Nucleus accumbens (tissue), 56 donors: Measurements from ENCODE around the gene NSUN7.
"Not testable (repeated sequence)": the region's sequence is repeated elsewhere in the genome, so short reads cannot be mapped to it uniquely, and the experiment has no call there.

ENCODE experiments used
- DNase-seq, 56 donors: peaks; one replicate each; lab custom pipeline; 2025; lab: John Stamatoyannopoulos, UW

The NSUN7 gene

GRCh38 chr4:40749717-40750460 lies at the start of gene NSUN7:
Gene NSUN7, plus strand, starts transcription at chr4:40749955. Its CDS starts 739 bp downstream, at chr4:40750694.
- peak in 19 of 56 donors; percentile 0 to 57 (median 14) for DNase-seq

GRCh38 chr4:40702137-40702799 lies 47.5 kb upstream of the NSUN7 start:
- DNase-seq, result no peak

- no peak for DNase-seq
These were observed 47.0 kb upstream of the NSUN7 start for GRCh38 chr4:40702800-40703151.

- no peak for DNase-seq
These were observed 45.7 kb upstream of the NSUN7 start for GRCh38 chr4:40704073-40704472.

GRCh38 chr4:40710484-40711254 lies 39.1 kb upstream of the NSUN7 start:
- no peak for DNase-seq

- DNase-seq, result not testable (repeated sequence)
These were observed 36.8 kb upstream of the NSUN7 start for GRCh38 chr4:40713001-40713400.

- DNase-seq, result no peak
These were observed 36.0 kb upstream of the NSUN7 start for GRCh38 chr4:40713798-40714197.

GRCh38 chr4:40718586-40718985 lies 31.2 kb upstream of the NSUN7 start:
- no peak for DNase-seq

GRCh38 chr4:40719008-40719623 lies 30.6 kb upstream of the NSUN7 start:
- DNase-seq, result peak in 1 of 56 donors; percentile 19

- no peak for DNase-seq
These were observed 29.4 kb upstream of the NSUN7 start for GRCh38 chr4:40720351-40720750.

- no peak for DNase-seq
These were observed 28.8 kb upstream of the NSUN7 start for GRCh38 chr4:40720916-40721315.

- DNase-seq, result no peak
These were observed 28.0 kb upstream of the NSUN7 start for GRCh38 chr4:40721730-40722171.

- DNase-seq, result no peak
These were observed 27.1 kb upstream of the NSUN7 start for GRCh38 chr4:40722576-40723161.

GRCh38 chr4:40723728-40724127 lies 26.0 kb upstream of the NSUN7 start:
- DNase-seq, result no peak

GRCh38 chr4:40728333-40728732 lies 21.4 kb upstream of the NSUN7 start:
- DNase-seq, result no peak

GRCh38 chr4:40729555-40729954 lies 20.2 kb upstream of the NSUN7 start:
- DNase-seq, result no peak

- no peak for DNase-seq
These were observed 19.6 kb upstream of the NSUN7 start for GRCh38 chr4:40730091-40730679.

GRCh38 chr4:40731361-40731760 lies 18.4 kb upstream of the NSUN7 start:
- no peak for DNase-seq

- DNase-seq, result peak in 12 of 56 donors; percentile 4 to 57 (median 14)
These were observed 17.9 kb upstream of the NSUN7 start for GRCh38 chr4:40731792-40732245.

GRCh38 chr4:40733752-40734151 lies 16.0 kb upstream of the NSUN7 start:
- DNase-seq, result no peak
